Cardiac muscle cell (in vitro differentiated cells and primary cell): ENCODE measurements around the gene MYCN. TPM values are rescaled to one million over a fixed set of nuclear protein-coding genes. Genes with fewer than 3 reads are reported as not detected.

Experiments
- DNase-seq, 2 donors: peaks; one replicate each; pipeline versions ENCODE4 v3.0.0 to v3.0.0-alpha.2; 2010 to 2017; ENCODE audit warnings: low read depth in 1 of 2, low spot score in 1 of 2
- H3K27ac ChIP-seq: fragments of 200-600 bp; sonication (generic); 2 replicates; pipeline ENCODE4 v1.5.1; 2016
- H3K27me3 ChIP-seq: fragments of 200-600 bp; sonication (generic); 2 replicates; pipeline ENCODE4 v1.6.0; 2016; ENCODE audit warnings: control low read depth
- H3K36me3 ChIP-seq: fragments of 200-600 bp; sonication (generic); 2 replicates; pipeline ENCODE4 v1.5.1; 2016; ENCODE audit warnings: control low read depth
- H3K4me1 ChIP-seq: fragments of 200-600 bp; sonication (generic); 2 replicates; pipeline ENCODE4 v1.8.1; 2017; ENCODE audit warnings: low read depth, mild to moderate bottlenecking, mixed run types
- H3K4me3 ChIP-seq: fragments of 200-600 bp; sonication (generic); 2 replicates; pipeline ENCODE4 v1.5.1; 2016; ENCODE audit warnings: mild to moderate bottlenecking
- H3K9me3 ChIP-seq: fragments of 200-600 bp; sonication (generic); 2 replicates; pipeline ENCODE4 v1.5.1; 2017; ENCODE audit warnings: low read depth, mild to moderate bottlenecking, control low read depth
- polyA plus RNA-seq: library from polyadenylated mRNA; unstranded; fragments of >200 nt; fragmentation: Nextera tagmentation; extraction: Ambion mirVana; gene quantifications from 2 replicates; pipeline ENCODE4 v1.2.1, GENCODE V29; 2016
- total RNA-seq: library from RNA; depleted of rRNA; stranded (reverse); fragments of >200 nt; gene quantifications from 2 replicates; pipeline ENCODE4 v1.2.3, GENCODE V29; 2016
- TF ChIP-seq, protein P1 (sequence below): IDR thresholded peaks from 2 replicates; pipeline ENCODE4 v1.5.1; 2012; ENCODE audit warnings: low read depth, mild to moderate bottlenecking, low read length

Gene MYCN
- total and polyA plus RNA-seq, 2 experiments from 2014 or later = 38.5 to 72.5 TPM

DNA sequence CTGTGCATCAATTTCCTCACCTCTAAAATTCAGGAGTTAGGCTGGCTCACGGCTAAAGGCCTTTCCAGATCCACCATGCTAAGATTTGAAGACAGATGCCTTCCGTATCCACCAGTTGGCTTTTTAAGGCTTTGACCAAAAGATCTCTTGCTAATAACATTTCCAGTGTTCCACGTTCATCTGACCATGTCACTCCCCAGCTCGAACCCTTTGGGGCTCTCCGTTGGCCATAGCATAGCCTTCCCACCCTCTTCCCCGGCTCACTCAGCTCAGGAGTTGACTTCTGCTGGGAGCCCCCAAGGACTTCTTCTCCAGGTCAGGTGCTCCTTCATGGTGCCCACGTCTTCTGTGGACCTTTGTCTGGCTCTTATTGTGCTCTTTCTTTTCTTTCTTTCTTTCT is 53.3 kb downstream of the MYCN start:
- TF ChIP-seq, protein P1, sequence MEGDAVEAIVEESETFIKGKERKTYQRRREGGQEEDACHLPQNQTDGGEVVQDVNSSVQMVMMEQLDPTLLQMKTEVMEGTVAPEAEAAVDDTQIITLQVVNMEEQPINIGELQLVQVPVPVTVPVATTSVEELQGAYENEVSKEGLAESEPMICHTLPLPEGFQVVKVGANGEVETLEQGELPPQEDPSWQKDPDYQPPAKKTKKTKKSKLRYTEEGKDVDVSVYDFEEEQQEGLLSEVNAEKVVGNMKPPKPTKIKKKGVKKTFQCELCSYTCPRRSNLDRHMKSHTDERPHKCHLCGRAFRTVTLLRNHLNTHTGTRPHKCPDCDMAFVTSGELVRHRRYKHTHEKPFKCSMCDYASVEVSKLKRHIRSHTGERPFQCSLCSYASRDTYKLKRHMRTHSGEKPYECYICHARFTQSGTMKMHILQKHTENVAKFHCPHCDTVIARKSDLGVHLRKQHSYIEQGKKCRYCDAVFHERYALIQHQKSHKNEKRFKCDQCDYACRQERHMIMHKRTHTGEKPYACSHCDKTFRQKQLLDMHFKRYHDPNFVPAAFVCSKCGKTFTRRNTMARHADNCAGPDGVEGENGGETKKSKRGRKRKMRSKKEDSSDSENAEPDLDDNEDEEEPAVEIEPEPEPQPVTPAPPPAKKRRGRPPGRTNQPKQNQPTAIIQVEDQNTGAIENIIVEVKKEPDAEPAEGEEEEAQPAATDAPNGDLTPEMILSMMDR = no peak
- H3K36me3 ChIP-seq = no peaks in the 10 kb centered on the region
- H3K9me3 ChIP-seq = no peaks in the 10 kb centered on the region
- H3K4me3 ChIP-seq = no peak overlapping the region
- H3K4me1 ChIP-seq = no peaks in the 10 kb centered on the region
- DNase-seq = no peak
- no peaks in the 10 kb centered on the region for H3K27me3 ChIP-seq
- no peak overlapping the region for H3K27ac ChIP-seq

DNA sequence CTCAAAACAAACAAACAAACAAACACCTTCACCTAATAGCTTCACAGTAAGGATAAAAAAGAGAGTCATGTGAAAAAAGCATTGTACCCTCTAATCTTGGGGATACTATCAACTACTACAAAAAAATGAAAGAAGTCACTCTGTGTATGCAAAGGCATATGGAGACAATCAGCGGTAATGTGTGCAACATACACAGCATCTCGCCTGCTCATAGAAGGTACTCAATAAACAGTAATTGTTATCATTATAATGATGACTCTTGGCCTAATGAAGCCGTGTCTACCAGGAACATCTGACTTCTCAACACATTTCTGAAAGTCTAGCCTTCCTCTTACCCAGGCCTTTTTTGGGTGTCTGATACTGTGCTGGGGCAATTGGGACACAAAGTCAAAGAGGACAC is 55.3 kb downstream of the MYCN start:
- H3K9me3 ChIP-seq = no peaks in the 10 kb centered on the region
- H3K4me3 ChIP-seq = no peak overlapping the region
- TF ChIP-seq, protein P1 = no peak

More for the DNA sequence above, 55.3 kb downstream of the MYCN start:
- Histone ChIP-seq H3K4me1 (no peaks in the 10 kb centered on the region), H3K27me3 (no peaks in the 10 kb centered on the region), H3K36me3 (no peaks in the 10 kb centered on the region), H3K27ac (no peak overlapping the region)
- DNase-seq = no peak
